SK-N-MC (cell line): ENCODE results near the gene SLC35F1.

Experiments
- EZH2 ChIP-seq: fragments of 200-600 bp; sonication (generic); IDR thresholded peaks from one replicate; pipeline ENCODE4 v1.6.1; 2017; ENCODE audit warnings: antibody characterized with exemption
- POLR2AphosphoS5 ChIP-seq: IDR thresholded peaks from 2 replicates; pipeline ENCODE4 v1.6.1; 2012; ENCODE audit warnings: mild to moderate bottlenecking, low read depth, low read length, borderline replicate concordance

- TF ChIP-seq EZH2 (no peak), POLR2AphosphoS5 (no peak)
Measured at GRCh38 chr6:118146584-118146983, 239.5 kb downstream of the SLC35F1 start.
